VCaP (cell line): ENCODE measurements around the gene NAV2.

Experiments used
- H3K27ac ChIP-seq: fragments of 450-650 bp; 2 replicates; pipeline ENCODE4 v1.5.1; 2017
- TF ChIP-seq, protein P1 (sequence below): fragments of 450-650 bp; conservative IDR thresholded peaks from 2 replicates; pipeline ENCODE4 v1.5.1; 2017; ENCODE audit warnings: mild to moderate bottlenecking, moderate library complexity

NAV2 gene

DNA sequence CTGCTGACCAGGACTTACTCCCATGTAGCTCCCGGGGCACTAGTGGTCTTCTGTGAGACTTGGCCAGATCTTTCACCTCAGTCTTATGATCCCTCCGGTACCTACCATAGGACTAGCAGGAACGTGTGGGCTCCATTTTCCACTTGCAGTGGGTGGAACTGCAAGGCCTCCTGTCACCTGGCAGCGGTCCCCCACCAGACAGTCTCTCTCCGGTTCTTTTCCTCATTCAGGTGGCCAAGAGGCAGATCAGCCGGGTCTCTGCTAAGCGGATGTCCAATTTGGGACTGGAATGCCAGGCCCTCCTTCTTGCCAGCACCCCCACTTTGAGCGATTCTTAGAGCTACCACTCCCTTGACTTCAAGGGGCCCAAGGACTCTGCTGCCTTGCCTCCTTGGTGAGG, 158.9 kb downstream of the NAV2 start:
- TF ChIP-seq, protein P1, sequence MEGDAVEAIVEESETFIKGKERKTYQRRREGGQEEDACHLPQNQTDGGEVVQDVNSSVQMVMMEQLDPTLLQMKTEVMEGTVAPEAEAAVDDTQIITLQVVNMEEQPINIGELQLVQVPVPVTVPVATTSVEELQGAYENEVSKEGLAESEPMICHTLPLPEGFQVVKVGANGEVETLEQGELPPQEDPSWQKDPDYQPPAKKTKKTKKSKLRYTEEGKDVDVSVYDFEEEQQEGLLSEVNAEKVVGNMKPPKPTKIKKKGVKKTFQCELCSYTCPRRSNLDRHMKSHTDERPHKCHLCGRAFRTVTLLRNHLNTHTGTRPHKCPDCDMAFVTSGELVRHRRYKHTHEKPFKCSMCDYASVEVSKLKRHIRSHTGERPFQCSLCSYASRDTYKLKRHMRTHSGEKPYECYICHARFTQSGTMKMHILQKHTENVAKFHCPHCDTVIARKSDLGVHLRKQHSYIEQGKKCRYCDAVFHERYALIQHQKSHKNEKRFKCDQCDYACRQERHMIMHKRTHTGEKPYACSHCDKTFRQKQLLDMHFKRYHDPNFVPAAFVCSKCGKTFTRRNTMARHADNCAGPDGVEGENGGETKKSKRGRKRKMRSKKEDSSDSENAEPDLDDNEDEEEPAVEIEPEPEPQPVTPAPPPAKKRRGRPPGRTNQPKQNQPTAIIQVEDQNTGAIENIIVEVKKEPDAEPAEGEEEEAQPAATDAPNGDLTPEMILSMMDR, result no peak
- H3K27ac ChIP-seq, result no peak overlapping the region

DNA sequence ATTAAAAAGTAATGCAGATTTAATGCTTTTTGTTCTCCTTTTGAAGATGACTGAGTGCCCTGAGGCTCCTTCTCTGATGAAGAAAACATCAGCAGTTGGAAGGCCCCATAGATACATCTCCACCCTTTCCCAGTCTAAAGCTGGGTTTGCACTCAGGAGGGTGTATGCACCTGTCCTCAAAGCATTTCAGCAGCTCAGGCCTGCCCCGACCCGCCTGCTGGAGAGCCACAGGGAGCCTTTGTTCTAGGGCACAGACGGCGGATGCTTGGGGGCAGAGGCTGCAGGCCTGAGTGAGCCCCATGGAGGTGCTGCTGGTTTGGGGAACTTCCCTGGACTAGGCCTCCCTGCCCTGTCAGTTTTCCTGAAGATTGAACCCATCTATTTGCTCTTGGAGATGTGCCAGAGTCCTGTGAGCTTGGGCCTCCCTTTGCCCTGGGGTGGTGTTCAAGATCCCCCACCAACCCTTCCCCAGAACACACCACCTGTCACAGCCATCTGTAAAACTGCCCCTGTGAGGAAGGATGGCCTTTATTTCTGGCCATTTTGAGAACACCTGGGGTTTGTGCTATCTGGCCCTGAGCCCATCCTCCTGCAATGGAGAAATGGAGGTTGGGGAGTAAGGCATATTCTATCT, 160.0 kb downstream of the NAV2 start:
- no peak overlapping the region for H3K27ac ChIP-seq
- TF ChIP-seq, protein P1, result no peak

DNA sequence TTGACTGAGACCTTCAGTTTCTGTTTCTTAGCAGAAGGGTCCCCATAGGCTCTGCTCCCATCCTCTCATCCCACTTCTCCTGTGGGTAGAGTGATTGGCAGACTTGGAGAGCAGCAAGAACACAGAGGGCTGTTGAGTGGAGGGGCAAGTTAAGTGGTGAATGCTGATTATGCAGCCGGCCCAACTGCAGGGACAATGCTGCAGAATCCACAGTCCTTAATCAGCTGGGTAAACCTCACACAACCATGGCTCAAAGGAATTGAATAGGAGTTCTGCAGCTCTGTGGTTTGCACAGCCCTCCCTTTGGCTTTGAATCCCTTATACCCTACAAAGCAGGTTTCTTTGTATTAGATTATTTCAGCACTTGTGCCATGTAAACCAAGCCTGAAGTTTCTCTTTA, 161.1 kb downstream of the NAV2 start:
- TF ChIP-seq, protein P1, result no peak
- no peak overlapping the region for H3K27ac ChIP-seq

DNA sequence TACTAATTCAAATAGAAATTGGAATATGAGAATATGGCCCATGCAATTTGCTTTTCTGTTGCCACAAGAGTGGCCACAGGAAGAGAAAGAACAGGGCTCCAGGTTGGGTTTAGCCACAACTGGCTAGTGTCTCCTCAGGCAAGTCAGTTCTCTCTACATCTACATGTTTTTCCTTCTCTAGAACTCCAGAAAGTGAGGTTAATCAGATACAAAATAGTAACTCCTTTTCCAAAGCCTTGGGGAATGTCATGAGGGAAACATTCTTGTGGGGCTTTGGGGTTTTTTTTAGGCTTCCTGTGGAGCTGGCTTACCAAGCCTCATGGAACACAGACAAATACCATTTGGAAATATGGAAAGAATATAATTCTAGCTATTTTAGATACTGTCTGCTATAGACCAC, 161.6 kb downstream of the NAV2 start:
- TF ChIP-seq, protein P1, result no peak
- no peak overlapping the region for H3K27ac ChIP-seq

DNA sequence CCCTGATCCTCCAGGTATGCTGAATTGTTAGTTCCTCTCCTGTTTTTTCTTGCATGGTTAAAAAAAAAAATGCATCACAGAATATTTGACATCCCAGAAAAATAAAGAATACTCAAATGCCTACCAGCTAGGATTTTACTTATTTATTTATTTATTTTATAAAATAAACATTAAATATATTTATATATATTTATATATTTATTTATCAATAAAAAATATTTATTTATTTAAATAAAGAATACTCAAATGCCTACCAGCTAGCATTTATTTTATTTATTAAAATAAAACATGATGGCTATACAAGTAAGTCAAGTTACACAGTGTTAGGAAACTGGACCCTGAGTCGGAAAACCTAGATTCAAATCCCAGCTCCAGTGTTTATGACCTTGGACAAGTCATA, 164.1 kb downstream of the NAV2 start:
- TF ChIP-seq, protein P1, result no peak
- no peak overlapping the region for H3K27ac ChIP-seq

DNA sequence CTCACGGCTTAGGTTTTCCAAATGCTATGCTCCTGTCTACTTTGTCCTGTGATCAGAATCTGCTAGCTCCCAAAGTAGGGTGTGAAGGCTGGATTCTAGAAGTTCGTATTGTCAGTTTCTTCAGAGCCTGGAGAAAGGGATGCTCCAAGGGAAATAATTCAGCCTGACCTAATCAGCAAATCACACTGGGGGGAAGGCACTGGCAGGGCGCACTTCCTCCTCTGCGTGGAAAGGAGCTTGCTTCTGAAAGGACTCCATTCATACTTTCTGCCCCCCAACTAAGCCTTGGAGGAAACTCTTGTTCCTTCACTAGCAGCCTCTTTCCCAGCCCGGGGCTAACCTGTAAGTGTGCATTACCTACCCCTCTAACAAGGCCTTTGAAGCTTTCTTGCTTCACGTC, 165.9 kb downstream of the NAV2 start:
- TF ChIP-seq, protein P1, result no peak
- no peak overlapping the region for H3K27ac ChIP-seq

DNA sequence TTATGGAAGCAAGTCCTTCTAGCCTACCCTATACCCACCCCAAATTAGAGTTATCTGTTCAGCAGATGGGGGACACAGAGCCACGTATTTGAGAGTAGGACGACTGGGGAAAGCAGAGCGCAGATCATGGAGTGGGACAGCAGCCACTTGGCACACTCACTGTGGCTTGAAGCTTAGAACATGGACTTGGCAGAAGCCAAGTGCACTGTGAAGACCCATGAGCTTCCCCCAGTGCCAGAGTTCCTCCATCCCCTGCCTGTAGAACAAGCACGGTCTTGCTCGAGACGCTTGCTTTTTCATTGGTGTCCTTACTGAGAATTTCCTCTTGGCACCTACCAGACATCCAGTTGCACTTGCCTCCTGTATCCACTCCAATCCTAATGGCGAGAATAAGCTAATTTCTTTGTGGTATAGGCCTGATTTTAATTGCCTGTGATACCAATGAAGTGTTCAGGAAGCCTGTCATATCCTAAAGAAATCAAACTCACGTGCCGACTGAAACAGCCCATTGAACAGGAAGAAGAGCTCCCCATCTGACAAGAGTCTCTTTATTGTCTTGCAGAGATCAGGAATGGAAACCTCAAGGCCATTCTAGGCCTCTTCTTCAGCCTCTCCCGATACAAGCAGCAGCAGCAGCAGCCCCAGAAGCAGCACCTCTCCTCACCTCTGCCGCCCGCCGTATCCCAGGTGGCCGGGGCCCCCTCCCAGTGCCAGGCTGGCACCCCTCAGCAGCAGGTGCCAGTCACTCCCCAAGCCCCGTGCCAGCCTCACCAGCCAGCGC, 166.9 kb downstream of the NAV2 start:
- H3K27ac ChIP-seq, result no peak overlapping the region
- TF ChIP-seq, protein P1, result no peak
